IMR-90 (cell line): Measurements from ENCODE around the gene TMC3. TPM values are rescaled to one million over a fixed set of nuclear protein-coding genes. Genes with fewer than 3 reads are reported as not detected.

Source experiments
- ATAC-seq: fragments of 200-7000 bp; cut with Tn5 transposase; 2 replicates; pipeline ENCODE4 v1.9.1; 2020; ENCODE audit warnings: low read depth, mild to moderate bottlenecking, moderate library complexity
- BruUV-seq: library from RNA; stranded (reverse); fragments of 400-500 nt; replicated peaks from 2 replicates; lab custom pipeline; 2021; lab: Mats Ljungman, UMichigan
- CTCF ChIA-PET: fragments of 300-600 bp; formaldehyde crosslinking; extraction: SDS; loops from one replicate; lab custom pipeline; 2021; ENCODE audit warnings: antibody characterized with exemption; lab: Yijun Ruan, JAX
- POLR2A ChIA-PET: fragments of 300-600 bp; sonication (Branson Sonifier 250); formaldehyde crosslinking; loops from one replicate; lab custom pipeline; 2022; ENCODE audit warnings: antibody characterized with exemption; ENCODE audit not compliant: unreplicated experiment; lab: Charles Lee
- DNase-seq: peaks from one replicate; pipeline ENCODE4 v3.0.0; 2013
- H2AFZ ChIP-seq: replicated peaks from 2 replicates; pipeline ENCODE3; 2013; ENCODE audit warnings: low read length, mild to moderate bottlenecking; ENCODE audit not compliant: poor library complexity
- H2AK5ac ChIP-seq: 2 replicates; pipeline ENCODE4 v1.6.1; 2013; ENCODE audit warnings: low read depth, low read length, inconsistent platforms
- H2AK9ac ChIP-seq: replicated peaks from 2 replicates; pipeline ENCODE3; 2013; ENCODE audit warnings: mild to moderate bottlenecking, low read depth, low read length, moderate library complexity; ENCODE audit not compliant: poor library complexity
- H2BK120ac ChIP-seq: 2 replicates; pipeline ENCODE4 v1.6.1; 2013; ENCODE audit warnings: low read depth, low read length, inconsistent platforms
- H2BK15ac ChIP-seq: 3 replicates; pipeline ENCODE4 v1.6.1; 2013; ENCODE audit warnings: low read depth, low read length, inconsistent platforms
- H2BK20ac ChIP-seq: 2 replicates; pipeline ENCODE4 v1.6.1; 2013; ENCODE audit warnings: low read depth, mild to moderate bottlenecking, inconsistent platforms, low read length, moderate library complexity
- H2BK5ac ChIP-seq: 2 replicates; pipeline ENCODE4 v1.6.1; 2013; ENCODE audit warnings: mild to moderate bottlenecking, low read depth, low read length, inconsistent platforms; ENCODE audit not compliant: poor library complexity, severe bottlenecking
- H3K14ac ChIP-seq: replicated peaks from 2 replicates; pipeline ENCODE4 v1.6.1; 2013; ENCODE audit warnings: low read depth, low read length, inconsistent platforms
- H3K18ac ChIP-seq: 2 replicates; pipeline ENCODE4 v1.6.1; 2013; ENCODE audit warnings: low read depth, low read length, control low read depth
- H3K23ac ChIP-seq: 2 replicates; pipeline ENCODE4 v1.6.1; 2013; ENCODE audit warnings: low read depth, low read length, inconsistent platforms
- H3K27ac ChIP-seq: 2 replicates; pipeline ENCODE4 v1.5.1; 2013; ENCODE audit warnings: mild to moderate bottlenecking, control low read depth, low read length; ENCODE audit not compliant: insufficient read depth
- H3K27me3 ChIP-seq: 2 replicates; pipeline ENCODE4 v1.6.1; 2013; ENCODE audit warnings: low read length; ENCODE audit not compliant: control insufficient read depth, insufficient read depth
- H3K36me3 ChIP-seq: 2 replicates; pipeline ENCODE4 v1.6.1; 2013; ENCODE audit warnings: low read length, mixed read lengths; ENCODE audit not compliant: control insufficient read depth, insufficient read depth
- H3K4ac ChIP-seq: 2 replicates; pipeline ENCODE4 v1.6.1; 2013; ENCODE audit warnings: low read depth, low read length, inconsistent platforms
- H3K4me1 ChIP-seq: 2 replicates; pipeline ENCODE4 v1.6.1; 2013; ENCODE audit warnings: low read length, mixed read lengths; ENCODE audit not compliant: control insufficient read depth, insufficient read depth
- H3K4me2 ChIP-seq: 2 replicates; pipeline ENCODE4 v1.6.1; 2013; ENCODE audit warnings: low read depth, mild to moderate bottlenecking, control low read depth, low read length, moderate library complexity
- H3K4me3 ChIP-seq: 2 replicates; pipeline ENCODE4 v1.5.1; 2013; ENCODE audit warnings: low read depth, mild to moderate bottlenecking, control low read depth, low read length, moderate library complexity; ENCODE audit not compliant: insufficient read depth
- H3K56ac ChIP-seq: 2 replicates; pipeline ENCODE4 v1.6.1; 2013; ENCODE audit warnings: low read length, inconsistent platforms; ENCODE audit not compliant: insufficient read depth; ENCODE audit errors: extremely low read depth
- H3K79me1 ChIP-seq, 2 experiments: 2 replicates each; pipeline ENCODE4 v1.6.1; 2013; ENCODE audit warnings: low read length in 2 of 2, inconsistent platforms in 1 of 2, low read depth in 1 of 2
- H3K9ac ChIP-seq: 2 replicates; pipeline ENCODE4 v1.6.1; 2013; ENCODE audit warnings: low read depth, low read length, control low read depth
- H3K9me1 ChIP-seq: 2 replicates; pipeline ENCODE4 v1.6.1; 2013; ENCODE audit warnings: low read length, inconsistent platforms; ENCODE audit not compliant: insufficient read depth
- H3K9me3 ChIP-seq: 2 replicates; pipeline ENCODE4 v1.6.1; 2013; ENCODE audit warnings: low read length; ENCODE audit not compliant: control insufficient read depth, insufficient read depth
- H4K20me1 ChIP-seq: 2 replicates; pipeline ENCODE4 v1.6.1; 2013; ENCODE audit warnings: low read length, inconsistent platforms; ENCODE audit not compliant: insufficient read depth
- H4K5ac ChIP-seq: 2 replicates; pipeline ENCODE4 v1.6.1; 2013; ENCODE audit warnings: mild to moderate bottlenecking, low read depth, low read length, control low read depth
- H4K8ac ChIP-seq, 2 experiments: 2 replicates each; pipeline ENCODE4 v1.6.1; 2013; ENCODE audit warnings: low read depth in 2 of 2, low read length in 2 of 2, control low read depth in 1 of 2, inconsistent platforms in 1 of 2
- H4K91ac ChIP-seq: 2 replicates; pipeline ENCODE4 v1.6.1; 2013; ENCODE audit warnings: low read depth, low read length, inconsistent platforms; ENCODE audit not compliant: insufficient read depth
- MAZ ChIP-seq: IDR thresholded peaks from 2 replicates; pipeline ENCODE4 v1.6.1; 2012; ENCODE audit warnings: low read depth, mild to moderate bottlenecking, low read length, improper control_type of control experiment, moderate library complexity, borderline replicate concordance
- WGBS, 2 experiments: methylation state at CpG; one replicate each; pipeline versions ENCODE4 v1.1.5 to v1.1.7; 2013; ENCODE audit warnings: missing lambda C conversion rate in 2 of 2; ENCODE audit not compliant: insufficient read length in 1 of 2; ENCODE audit errors: extremely low coverage in 2 of 2; 5-methylcytosine and 5-hydroxymethylcytosine counted together
- dilution Hi-C: fragments of 300-500 bp; cut with HindIII; formaldehyde crosslinking; loops from one replicate; pipeline ENCODE4 v1.14.3; 2018; ENCODE audit warnings: low sequenced_read_pairs; ENCODE audit not compliant: unreplicated experiment
- in situ Hi-C: fragments of 300-500 bp; cut with MboI; formaldehyde crosslinking; loops from 3 replicates; pipeline ENCODE4 v1.14.3; 2019; ENCODE audit warnings: low sequenced_read_pairs, inconsistent platforms, mixed read lengths
- intact Hi-C: fragments of 100-400 bp; cut with micrococcal nuclease; formaldehyde crosslinking; loops from 2 replicates; pipeline ENCODE4 v1.10.0; 2022
- polyA plus RNA-seq, 3 experiments: library from polyadenylated mRNA; depleted of rRNA; stranded (reverse); fragments of >200 nt; gene quantifications; 2 replicates each; pipeline ENCODE4 v1.2.3, GENCODE V29; 2012; ENCODE audit warnings: low replicate concordance in 1 of 3
- total RNA-seq: library from RNA; depleted of rRNA; stranded (reverse); fragments of >200 nt; gene quantifications from 2 replicates; pipeline ENCODE4 v1.2.3, GENCODE V29; 2012

Gene TMC3
- total and polyA plus RNA-seq, 2 of the 4 experiments (the other 2 are of a cell fraction): not detected

GRCh38 chr15:81377871-81378270 is 3.9 kb upstream of the TMC3 start:
- ATAC-seq (no peak), DNase-seq (no peak)
- Histone ChIP-seq H3K9me3 (no peaks in the 10 kb centered on the region), H2BK15ac (no peak overlapping the region), H3K79me1 (no peaks in the 10 kb centered on the region), H2AK9ac (no peak overlapping the region), H3K4ac (no peak overlapping the region), H2AFZ (no peak overlapping the region), H4K20me1 (no peaks in the 10 kb centered on the region), H2BK5ac (no peak overlapping the region), H3K4me3 (no peak overlapping the region), H3K27me3 (peaks cover 8% of the 10 kb centered on the region), H2AK5ac (no peak overlapping the region), H4K8ac (no peak overlapping the region), H3K18ac (no peak overlapping the region), H3K14ac (no peak overlapping the region), H4K91ac (no peak overlapping the region), H2BK120ac (no peak overlapping the region), H3K36me3 (no peaks in the 10 kb centered on the region), H3K23ac (no peak overlapping the region), H2BK20ac (no peak overlapping the region), H4K5ac (no peak overlapping the region), H3K9me1 (no peaks in the 10 kb centered on the region), H3K9ac (no peak overlapping the region), H3K27ac (no peak overlapping the region), H3K4me1 (no peaks in the 10 kb centered on the region), H3K4me2 (no peak overlapping the region), H3K56ac (no peak overlapping the region)
- dilution Hi-C loops (no loop called here), in situ Hi-C loops (no loop called here), intact Hi-C loops (no loop called here)
- ChIA-PET CTCF (no interaction called here), POLR2A (no interaction called here)
- no CpG with 5 or more reads among the region's 4 CpGs for whole genome bisulfite sequencing, 2 experiments
- BruUV-seq: no TSS peak
- TF ChIP-seq MAZ: no peak
